Omental fat pad (tissue), 4 donors: ENCODE measurements around the gene TEPSIN. TPM values are rescaled to one million over a fixed set of nuclear protein-coding genes. Genes with fewer than 3 reads are reported as not detected.

Source experiments
- ATAC-seq: fragments of 150-250 bp; one replicate; pipeline ENCODE4 v1.9.1; 2016; ENCODE audit warnings: mild to moderate bottlenecking, moderate library complexity; ENCODE audit not compliant: low FRiP score
- DNase-seq: peaks from one replicate; pipeline ENCODE4 v3.0.0-alpha.2; 2019; ENCODE audit warnings: low spot score
- CTCF ChIP-seq, 3 donors: fragments of 450-650 bp; IDR thresholded peaks; one replicate each; pipeline ENCODE4 v1.5.1; 2016 to 2017; ENCODE audit warnings: antibody characterized with exemption in 3 of 3, mild to moderate bottlenecking in 3 of 3, moderate library complexity in 2 of 3
- total RNA-seq, 4 donors: library from RNA; depleted of rRNA; stranded (reverse); fragments of >200 nt; gene quantifications; one replicate each; pipeline ENCODE4 v1.1.0, GENCODE V29; 2016

TEPSIN gene
- total RNA-seq, 4 donors from 2014 or later: 15.1 to 56.1 (median 33.2) TPM

- no peak for TF ChIP-seq CTCF (IDR thresholded peaks at IDR 0.05)
- DNase-seq: no peak
- no peak for ATAC-seq
Observed at GRCh38 chr17:81197831-81198490, 40.9 kb downstream of the TEPSIN start.

GRCh38 chr17:81197409-81197795 lies 41.5 kb downstream of the TEPSIN start:
- DNase-seq: no peak
- TF ChIP-seq CTCF (IDR thresholded peaks at IDR 0.05): no peak
- no peak for ATAC-seq

- no peak for ATAC-seq
Observed at GRCh38 chr17:81196505-81197408, 42.1 kb downstream of the TEPSIN start.

GRCh38 chr17:81195941-81196495 lies 42.8 kb downstream of the TEPSIN start:
- TF ChIP-seq CTCF (IDR thresholded peaks at IDR 0.05): no peak
- DNase-seq: no peak
- no peak for ATAC-seq

More at GRCh38 chr17:81196505-81197408, 42.1 kb downstream of the TEPSIN start:
- TF ChIP-seq CTCF (IDR thresholded peaks at IDR 0.05): no peak
- DNase-seq: no peak

- DNase-seq: no peak
- no peak for ATAC-seq
- TF ChIP-seq CTCF (IDR thresholded peaks at IDR 0.05): no peak
Observed at GRCh38 chr17:81194941-81195901, 43.6 kb downstream of the TEPSIN start.

GRCh38 chr17:81194225-81194760 lies 44.6 kb downstream of the TEPSIN start:
- ATAC-seq (no peak), DNase-seq (no peak)
- TF ChIP-seq CTCF (IDR thresholded peaks at IDR 0.05): no peak
